C4-2B (cell line): Measurements from ENCODE around the gene RGL2.

Experiments used
- CTCF ChIP-seq: fragments of 450-650 bp; conservative IDR thresholded peaks from 2 replicates; pipeline ENCODE4 v1.5.1; 2017; ENCODE audit warnings: mild to moderate bottlenecking
- ZFX ChIP-seq: fragments of 450-650 bp; IDR thresholded peaks from 2 replicates; pipeline ENCODE4 v1.6.1; 2017

GRCh38 chr6:33288921-33289783 is 9.6 kb downstream of the RGL2 start, which contains the start of the genes PFDN6 and WDR46:
- TF ChIP-seq CTCF, result no peak
- no peak for TF ChIP-seq ZFX
